Hepatocyte (in vitro differentiated cells): Measurements from ENCODE around the gene GOLGA6C. TPM values are rescaled to one million over a fixed set of nuclear protein-coding genes. Genes with fewer than 3 reads are reported as not detected.
"Not testable (repeated sequence)": the region's sequence is repeated elsewhere in the genome, so short reads cannot be mapped to it uniquely, and the experiment has no call there.

Experiments used
- DNase-seq: peaks from one replicate; pipeline ENCODE4 v3.0.0-alpha.2; 2016; ENCODE audit warnings: low spot score
- H2AFZ ChIP-seq: fragments of 200-600 bp; sonication (generic); 2 replicates; pipeline ENCODE4 v1.6.0; 2016; ENCODE audit warnings: antibody characterized with exemption, mild to moderate bottlenecking
- H3K27ac ChIP-seq: fragments of 200-600 bp; sonication (generic); 2 replicates; pipeline ENCODE4 v1.5.1; 2016; ENCODE audit warnings: mild to moderate bottlenecking
- H3K27me3 ChIP-seq: fragments of 200-600 bp; sonication (generic); 2 replicates; pipeline ENCODE4 v1.6.1; 2016
- H3K36me3 ChIP-seq: fragments of 200-600 bp; sonication (generic); replicated peaks from 2 replicates; pipeline ENCODE4 v1.5.1; 2016; ENCODE audit warnings: low read depth; ENCODE audit not compliant: insufficient read depth
- H3K4me1 ChIP-seq: fragments of 200-600 bp; sonication (generic); 2 replicates; pipeline ENCODE4 v1.5.1; 2016; ENCODE audit warnings: mild to moderate bottlenecking, moderate library complexity; ENCODE audit not compliant: insufficient read depth
- H3K4me2 ChIP-seq: fragments of 200-600 bp; sonication (generic); 2 replicates; pipeline ENCODE4 v1.6.0; 2016
- H3K4me3 ChIP-seq: fragments of 200-600 bp; sonication (generic); 2 replicates; pipeline ENCODE4 v1.5.1; 2016; ENCODE audit warnings: mild to moderate bottlenecking
- H3K79me2 ChIP-seq: fragments of 200-600 bp; sonication (generic); 2 replicates; pipeline ENCODE4 v1.6.0; 2017; ENCODE audit warnings: mild to moderate bottlenecking
- H3K9me2 ChIP-seq: fragments of 200-600 bp; sonication (generic); replicated peaks from 2 replicates; pipeline ENCODE4 v1.6.0; 2017; ENCODE audit warnings: mild to moderate bottlenecking; ENCODE audit not compliant: insufficient read depth
- H3K9me3 ChIP-seq: fragments of 200-600 bp; sonication (generic); 2 replicates; pipeline ENCODE4 v1.5.1; 2016; ENCODE audit warnings: low read depth, mild to moderate bottlenecking
- H4K20me1 ChIP-seq: fragments of 200-600 bp; sonication (generic); 2 replicates; pipeline ENCODE4 v1.6.0; 2016; ENCODE audit warnings: mild to moderate bottlenecking; ENCODE audit not compliant: insufficient read depth, poor library complexity, severe bottlenecking
- CTCF ChIP-seq: fragments of 200-600 bp; sonication (generic); IDR thresholded peaks from 2 replicates; pipeline ENCODE4 v1.5.1; 2016; ENCODE audit warnings: antibody characterized with exemption, mild to moderate bottlenecking; ENCODE audit not compliant: poor library complexity
- EZH2 ChIP-seq: fragments of 200-600 bp; sonication (generic); IDR thresholded peaks from 2 replicates; pipeline ENCODE4 v1.6.1; 2016; ENCODE audit warnings: antibody characterized with exemption, mild to moderate bottlenecking, borderline replicate concordance
- EZH2phosphoT487 ChIP-seq: fragments of 200-600 bp; sonication (generic); IDR thresholded peaks from one replicate; pipeline ENCODE4 v1.6.1; 2018; ENCODE audit warnings: antibody characterized with exemption, mild to moderate bottlenecking, low read depth, moderate library complexity; ENCODE audit not compliant: unreplicated experiment, severe bottlenecking
- WGBS: methylation state at CpG from one replicate; pipeline ENCODE4 v1.1.6; 2016; ENCODE audit warnings: low lambda C conversion rate; ENCODE audit errors: missing lambda C conversion rate; 5-methylcytosine and 5-hydroxymethylcytosine counted together
- polyA plus RNA-seq: library from polyadenylated mRNA; unstranded; fragments of >200 nt; fragmentation: Nextera tagmentation; extraction: Ambion mirVana; gene quantifications from 2 replicates; pipeline ENCODE4 v1.2.1, GENCODE V29; 2016
- small RNA-seq: library from RNA; depleted of rRNA; stranded (forward); fragments of <200 nt; gene quantifications from one replicate; pipeline ENCODE3, GENCODE V24; 2014
- total RNA-seq: library from RNA; depleted of rRNA; stranded (reverse); fragments of >200 nt; gene quantifications from 2 replicates; pipeline ENCODE4 v1.2.3, GENCODE V29; 2014

GOLGA6C gene
- total and polyA plus RNA-seq, 2 experiments from 2014 or later, result not detected

DNA sequence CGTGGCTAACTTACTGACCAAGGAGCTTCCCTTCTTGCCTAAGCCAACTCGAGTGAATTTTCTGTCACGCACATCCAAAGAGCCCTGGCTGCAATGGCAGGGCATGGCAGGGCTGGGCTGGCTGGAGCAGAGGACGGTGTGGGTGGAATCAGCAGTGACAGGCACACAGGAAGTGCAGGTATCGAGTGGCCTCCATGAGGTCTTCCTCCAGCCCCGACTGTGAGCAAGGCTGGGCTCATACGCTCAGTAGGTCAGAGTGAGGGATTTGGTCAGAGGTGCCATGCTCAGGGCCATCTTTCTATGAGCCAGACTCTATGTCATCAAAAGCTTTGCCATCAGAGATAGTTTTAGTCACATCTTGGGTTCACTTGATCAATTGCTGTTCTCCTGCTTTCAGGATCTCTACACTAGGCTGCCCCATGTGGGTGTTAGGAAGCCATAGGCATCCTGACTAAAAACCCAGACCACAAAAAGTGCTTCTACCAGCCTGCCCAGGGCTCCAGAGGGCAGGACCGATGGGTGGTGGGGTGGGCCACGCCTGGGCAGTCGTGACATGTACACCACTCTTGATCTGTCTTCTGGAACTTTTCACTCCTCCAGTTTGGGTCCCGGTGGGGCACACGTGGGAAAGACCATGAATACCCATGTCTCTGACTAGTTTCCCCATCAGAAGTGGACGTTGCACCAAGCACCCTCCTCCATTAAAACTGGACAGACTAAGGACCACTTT is 55.1 kb downstream of the GOLGA6C start:
- H3K4me1 ChIP-seq, result no peaks in the 10 kb centered on the region
- WGBS, result 92% methylated on average over 13 of the region's 13 CpGs
- H3K79me2 ChIP-seq, result no peaks in the 10 kb centered on the region
- no peaks in the 10 kb centered on the region for H3K36me3 ChIP-seq
- no peaks in the 10 kb centered on the region for H3K27me3 ChIP-seq
- TF ChIP-seq CTCF (no peak), EZH2 (no peak), EZH2phosphoT487 (no peak)
- no peaks in the 10 kb centered on the region for H3K9me2 ChIP-seq
- no peak overlapping the region for H3K4me3 ChIP-seq
- no peak overlapping the region for H3K27ac ChIP-seq
- H3K9me3 ChIP-seq, result no peaks in the 10 kb centered on the region
- H3K4me2 ChIP-seq, result no peak overlapping the region
- no peak overlapping the region for H2AFZ ChIP-seq
- DNase-seq, result no peak
- no peaks in the 10 kb centered on the region for H4K20me1 ChIP-seq

GRCh38 chr15:75314552-75315290 is 56.6 kb downstream of the GOLGA6C start:
- H3K9me2 ChIP-seq, result no peaks in the 10 kb centered on the region
- H3K27me3 ChIP-seq, result no peaks in the 10 kb centered on the region
- WGBS, result 86% methylated on average over 5 of the region's 5 CpGs
- no peaks in the 10 kb centered on the region for H3K4me1 ChIP-seq
- no peak overlapping the region for H3K4me3 ChIP-seq
- no peaks in the 10 kb centered on the region for H3K36me3 ChIP-seq
- TF ChIP-seq EZH2phosphoT487 (no peak), EZH2 (no peak), CTCF (no peak)
- DNase-seq, result no peak
- no peaks in the 10 kb centered on the region for H3K9me3 ChIP-seq
- no peak overlapping the region for H3K4me2 ChIP-seq
- H3K79me2 ChIP-seq, result no peaks in the 10 kb centered on the region
- no peaks in the 10 kb centered on the region for H4K20me1 ChIP-seq
- no peak overlapping the region for H3K27ac ChIP-seq
- no peak overlapping the region for H2AFZ ChIP-seq

GRCh38 chr15:75319231-75319897 is 61.2 kb downstream of the GOLGA6C start:
- not testable (repeated sequence) for DNase-seq, H3K36me3 ChIP-seq, H3K27me3 ChIP-seq, H3K9me3 ChIP-seq, H3K9me2 ChIP-seq, H3K79me2 ChIP-seq, H2AFZ ChIP-seq, H4K20me1 ChIP-seq, H3K27ac ChIP-seq, H3K4me2 ChIP-seq, H3K4me1 ChIP-seq, H3K4me3 ChIP-seq
- 83% methylated on average over 5 of the region's 5 CpGs for WGBS

Small RNA genes within 50 kb of the gene (small RNA-seq; reads per million reads assigned to genes)
- not detected for gene AC068338.1
- not detected for gene RN7SL327P
- gene RN7SL489P, result not detected

Other genes with a start within 250 kb of the GOLGA6C start
- 16.4 and 20.8 TPM in 2 replicates for gene PPCDC, start 234.7 kb upstream of the GOLGA6C start, total RNA-seq
- 17.8 and 21.1 TPM in 2 replicates for gene PPCDC, start 234.7 kb upstream of the GOLGA6C start, polyA plus RNA-seq
- 11.4 and 18.3 TPM in 2 replicates for gene C15orf39, start 56.5 kb upstream of the GOLGA6C start, total RNA-seq
- 15.3 and 16.4 TPM in 2 replicates for gene C15orf39, start 56.5 kb upstream of the GOLGA6C start, polyA plus RNA-seq
- 0.76 TPM in 1 of 2 replicates, not detected in the other for gene GOLGA6D, start 24.5 kb downstream of the GOLGA6C start, total RNA-seq
- gene GOLGA6D, start 24.5 kb downstream of the GOLGA6C start, polyA plus RNA-seq, result not detected in 2 replicates
- gene COMMD4, start 77.7 kb downstream of the GOLGA6C start, total RNA-seq, result 46.0 and 70.3 TPM in 2 replicates
- 99.2 and 105 TPM in 2 replicates for gene COMMD4, start 77.7 kb downstream of the GOLGA6C start, polyA plus RNA-seq
- gene NEIL1, start 88.7 kb downstream of the GOLGA6C start, total RNA-seq, result 21.1 and 27.6 TPM in 2 replicates
- gene NEIL1, start 88.7 kb downstream of the GOLGA6C start, polyA plus RNA-seq, result 25.4 and 56.5 TPM in 2 replicates
- gene MAN2C1, start 110.3 kb downstream of the GOLGA6C start, total RNA-seq, result 52.1 and 81.4 TPM in 2 replicates
- gene MAN2C1, start 110.3 kb downstream of the GOLGA6C start, polyA plus RNA-seq, result 88.0 and 119 TPM in 2 replicates
- gene SIN3A, start 193.4 kb downstream of the GOLGA6C start, total RNA-seq, result 28.8 and 35.8 TPM in 2 replicates
- gene SIN3A, start 193.4 kb downstream of the GOLGA6C start, polyA plus RNA-seq, result 13.3 and 16.5 TPM in 2 replicates